Brain pericyte (primary cell): ENCODE results near the gene PVALEF.

Experiments
- DNase-seq: peaks from one replicate; pipeline ENCODE4 v3.0.0-alpha.2; 2012; ENCODE audit warnings: low read depth, low spot score

The PVALEF gene

GRCh38 chr17:81161536-81161935, 3.8 kb upstream of the PVALEF start:
- DNase-seq = no peak

GRCh38 chr17:81161972-81162371, 3.3 kb upstream of the PVALEF start:
- DNase-seq = no peak

DNA sequence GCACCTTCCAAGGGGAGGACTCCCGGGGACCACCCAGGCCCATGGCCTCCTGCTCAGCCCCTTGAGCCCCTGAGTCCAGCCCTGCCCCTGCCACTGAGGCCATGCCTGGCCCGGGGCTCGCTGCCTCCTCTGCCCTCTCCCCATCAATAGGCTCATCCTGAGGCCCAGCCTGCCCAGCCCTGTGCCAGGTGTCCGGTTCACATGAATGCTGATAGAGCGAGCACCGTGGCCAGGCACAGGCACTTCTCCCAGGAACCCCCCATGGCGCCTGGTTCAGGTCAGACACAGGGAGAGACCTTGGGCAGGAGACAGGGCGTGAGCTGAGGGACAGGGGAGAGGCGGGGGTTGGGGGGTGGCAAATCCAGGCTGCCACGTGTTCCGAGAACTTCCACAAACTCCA, 2.8 kb upstream of the PVALEF start:
- DNase-seq = no peak

GRCh38 chr17:81163051-81163695, 2.1 kb upstream of the PVALEF start:
- no peak for DNase-seq

DNA sequence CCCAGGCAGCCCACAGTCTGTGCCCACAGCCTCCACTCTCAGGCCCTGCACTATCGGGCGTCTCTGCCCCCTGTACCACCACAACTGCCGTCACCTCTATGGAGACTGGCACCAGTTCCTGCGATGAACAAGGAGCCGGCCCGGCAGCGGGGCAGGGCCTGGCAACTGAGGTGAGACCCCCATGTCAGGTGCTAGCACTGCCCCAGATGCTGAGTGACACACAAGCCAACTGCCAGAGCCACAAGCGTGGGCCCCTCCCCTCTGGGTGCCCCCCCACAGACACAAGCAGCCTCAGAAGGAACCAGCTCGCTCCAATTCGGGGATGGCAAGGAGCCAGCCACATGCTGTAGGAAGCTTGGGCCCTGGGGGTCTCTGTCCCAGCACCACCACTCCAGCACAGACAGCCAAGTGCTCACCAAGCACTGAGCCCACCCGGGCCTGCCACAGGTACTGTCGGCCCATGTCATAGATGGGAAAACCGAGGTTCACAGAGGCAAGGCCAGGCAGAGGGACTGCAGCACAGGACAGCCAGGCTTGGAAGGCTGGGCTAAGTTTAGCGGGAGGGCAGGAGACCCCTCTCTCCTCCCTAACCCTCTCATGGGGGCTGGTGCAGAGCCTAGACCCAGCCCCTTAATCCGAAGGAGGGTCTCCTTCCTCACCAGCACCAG, 1.5 kb upstream of the PVALEF start:
- DNase-seq = no peak

DNA sequence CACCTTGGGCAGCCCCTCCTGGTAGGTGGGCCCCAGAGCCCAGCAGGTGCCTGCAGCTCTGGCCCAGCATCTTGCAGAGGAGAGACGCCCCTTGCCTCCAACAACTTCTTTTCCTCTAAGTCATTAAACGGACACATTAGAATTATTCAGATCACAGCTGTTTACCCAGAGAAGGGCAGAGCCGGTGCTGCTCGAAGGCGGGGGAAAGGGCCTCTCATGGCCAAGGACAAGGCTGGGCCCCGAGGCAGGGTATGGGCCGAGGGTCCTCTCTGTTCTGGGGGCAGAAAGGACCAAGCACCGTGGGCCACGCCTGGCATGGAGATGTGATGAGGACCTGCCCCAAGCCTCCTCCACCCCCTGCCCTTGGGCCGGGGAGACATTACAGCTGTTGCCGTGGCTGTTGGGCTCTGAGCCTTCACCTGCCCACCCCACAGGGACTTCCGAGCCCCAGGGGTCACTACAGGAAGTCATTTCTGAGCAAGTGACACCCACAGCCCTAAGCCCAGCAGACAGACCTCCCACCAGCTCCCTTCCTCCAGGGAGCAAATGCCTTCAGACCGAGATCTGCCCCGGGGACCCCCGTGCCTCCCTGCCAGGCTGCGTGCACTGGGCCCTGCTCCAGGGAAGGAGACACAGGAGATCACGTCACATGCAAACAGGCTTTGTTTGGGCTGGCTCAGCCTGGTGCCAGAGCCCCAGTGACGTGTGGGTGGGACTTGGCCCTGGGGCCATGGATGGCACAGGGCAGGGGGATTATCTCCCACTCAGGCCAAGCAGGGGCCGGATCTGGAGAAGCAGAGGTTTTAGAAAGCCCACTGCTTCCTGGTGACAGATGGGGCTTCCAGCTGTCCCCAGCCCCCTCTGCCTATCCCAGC, 699 bp upstream of the PVALEF start:
- no peak for DNase-seq

DNA sequence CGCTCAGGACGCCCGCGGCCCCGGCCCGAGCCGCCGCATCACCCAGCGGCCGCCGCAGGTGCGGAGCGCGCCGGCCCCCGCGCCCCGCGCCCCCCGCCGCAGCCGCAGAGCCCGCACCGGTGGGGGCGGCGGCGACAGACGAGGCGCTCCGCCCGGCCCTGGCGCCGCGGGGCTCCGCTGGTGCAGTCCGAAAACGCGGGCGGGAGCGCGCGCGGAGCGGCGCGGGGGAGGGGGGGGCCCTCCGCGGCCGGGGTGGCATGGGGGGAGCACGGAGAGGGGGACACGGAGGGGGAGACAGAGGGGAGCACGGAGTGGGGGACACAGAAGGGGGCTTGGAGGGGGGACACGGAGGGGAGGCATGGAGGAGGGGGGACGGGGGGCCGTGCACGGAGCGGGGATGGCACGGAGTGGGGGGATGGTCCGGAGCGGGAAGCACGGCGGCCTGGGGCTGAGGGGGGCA, 756 bp downstream of the PVALEF start, which contains the start of gene AATK:
AATK (minus strand) TSS at position 189 of the 460 bp plus-strand sequence. CDS start 229 bp downstream, outside the sequence.
- no peak for DNase-seq

GRCh38 chr17:81167194-81167524, 1.9 kb downstream of the PVALEF start:
- no peak for DNase-seq

DNA sequence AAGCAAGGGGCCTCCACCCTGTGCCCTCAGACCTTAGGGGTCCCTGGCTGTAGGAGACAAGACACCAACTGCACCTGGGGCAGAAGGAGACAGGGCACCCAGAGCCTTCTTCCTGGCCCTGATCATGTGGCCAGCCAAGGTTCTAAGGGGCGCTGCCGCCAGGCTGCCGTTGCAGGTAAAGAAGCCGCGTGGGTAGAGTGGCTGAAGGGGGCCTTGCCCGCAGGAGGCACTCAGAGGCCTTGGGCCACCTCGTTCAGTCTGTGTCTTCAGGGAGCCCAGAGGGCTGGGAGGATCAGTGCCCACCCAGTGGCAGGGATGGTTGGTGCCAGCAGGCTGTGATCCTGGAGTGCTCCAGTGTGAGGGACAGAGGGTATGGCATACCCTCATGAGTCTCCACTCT, 2.3 kb downstream of the PVALEF start:
- DNase-seq = no peak

GRCh38 chr17:81169870-81170309, 4.6 kb downstream of the PVALEF start:
- DNase-seq = no peak

DNA sequence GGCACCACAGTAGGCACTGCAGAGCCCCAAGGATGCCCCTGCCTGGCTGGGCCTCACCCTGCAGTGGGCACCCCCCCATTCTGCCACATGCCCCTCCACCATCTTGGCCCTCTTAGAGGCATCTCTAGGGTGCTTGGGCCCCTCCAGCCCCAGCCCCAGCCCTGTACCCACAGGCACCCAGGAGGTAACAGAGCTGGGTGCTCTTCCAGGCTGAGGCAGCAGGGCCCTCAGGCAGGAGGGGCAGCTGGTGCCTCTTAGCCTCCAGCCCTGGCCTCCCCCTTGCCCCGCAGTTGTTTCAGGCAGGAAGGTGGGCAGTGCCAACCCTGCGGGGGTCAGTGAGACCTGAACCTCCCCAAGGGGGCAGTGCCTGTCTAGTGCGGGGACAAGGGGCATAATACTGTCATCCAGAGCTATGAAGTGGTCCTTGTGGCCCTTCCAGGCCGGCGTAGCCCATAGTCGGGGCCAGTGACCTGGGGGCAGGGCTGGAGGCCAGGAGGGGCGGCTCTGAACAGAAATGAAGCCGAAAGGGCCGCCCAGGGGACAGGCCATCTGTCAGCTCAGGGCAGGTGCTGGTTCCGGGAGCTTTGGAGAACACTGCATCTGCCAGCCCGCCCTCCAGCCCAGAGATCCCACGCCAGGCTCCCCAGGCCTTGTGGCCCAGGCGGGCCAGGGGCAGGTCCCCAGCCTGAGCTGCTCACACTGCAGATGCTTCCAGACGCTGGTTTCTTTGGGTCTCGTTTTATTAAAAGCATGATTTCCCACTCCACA, 5.6 kb downstream of the PVALEF start:
- DNase-seq = no peak

DNA sequence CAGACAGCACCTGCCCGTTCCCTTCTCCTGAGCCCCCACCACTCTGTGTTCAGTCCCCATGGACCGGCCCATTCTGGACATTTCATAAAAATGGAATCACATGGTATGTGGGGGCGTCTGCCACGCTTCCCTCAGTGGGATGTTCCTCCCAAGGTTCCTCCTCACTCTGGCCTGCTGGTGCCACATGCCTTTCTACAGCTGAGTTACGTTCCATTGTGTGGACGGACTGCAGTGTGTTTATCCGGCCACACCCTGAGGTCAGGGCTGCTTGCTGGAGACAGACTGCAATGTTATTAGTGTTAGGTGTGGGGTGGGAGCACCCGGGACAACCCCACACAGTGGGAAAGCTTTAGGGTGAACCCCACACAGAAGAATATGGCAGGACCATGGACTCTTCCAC, 6.6 kb downstream of the PVALEF start:
- no peak for DNase-seq

GRCh38 chr17:81173052-81173761, 7.9 kb downstream of the PVALEF start:
- DNase-seq = no peak

DNA sequence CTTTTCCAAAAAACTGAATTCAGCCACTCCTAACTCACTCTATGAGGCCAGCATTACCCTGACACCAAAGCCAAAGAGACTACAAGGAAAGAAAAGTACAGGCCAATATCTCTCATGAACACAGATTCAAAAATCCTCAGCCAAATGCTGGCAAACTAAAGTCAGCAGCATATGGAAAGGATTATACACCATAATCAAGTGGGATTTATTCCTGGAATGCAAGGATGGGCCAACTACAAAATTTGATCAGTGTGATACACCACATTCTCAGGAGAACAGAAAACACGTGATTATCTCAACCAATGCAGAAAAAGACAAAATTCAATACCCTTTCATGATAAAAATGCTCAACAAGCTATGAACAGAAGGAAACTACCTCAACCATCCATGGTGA, 8.5 kb downstream of the PVALEF start:
- no peak for DNase-seq

DNA sequence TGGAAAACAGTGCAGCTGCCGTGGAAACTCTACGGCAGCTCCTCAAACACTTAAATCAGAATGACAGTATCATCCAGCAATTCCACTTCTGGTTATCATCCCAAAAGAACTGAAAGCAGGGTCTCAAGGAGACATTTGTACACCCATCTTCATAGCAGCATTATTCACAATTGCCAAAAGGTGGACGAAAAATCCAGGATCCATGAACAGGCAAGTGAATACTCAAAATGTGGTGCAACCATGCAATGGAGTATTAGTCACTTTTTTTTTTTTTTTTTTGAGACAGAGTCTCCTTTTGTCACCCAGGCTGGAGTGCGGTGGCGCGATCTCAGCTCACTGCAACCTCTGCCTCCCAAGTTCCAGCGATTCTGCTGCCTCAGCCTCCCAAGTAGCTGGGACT, 11.4 kb downstream of the PVALEF start:
- no peak for DNase-seq

GRCh38 chr17:81178136-81179091, 13.1 kb downstream of the PVALEF start:
- no peak for DNase-seq

DNA sequence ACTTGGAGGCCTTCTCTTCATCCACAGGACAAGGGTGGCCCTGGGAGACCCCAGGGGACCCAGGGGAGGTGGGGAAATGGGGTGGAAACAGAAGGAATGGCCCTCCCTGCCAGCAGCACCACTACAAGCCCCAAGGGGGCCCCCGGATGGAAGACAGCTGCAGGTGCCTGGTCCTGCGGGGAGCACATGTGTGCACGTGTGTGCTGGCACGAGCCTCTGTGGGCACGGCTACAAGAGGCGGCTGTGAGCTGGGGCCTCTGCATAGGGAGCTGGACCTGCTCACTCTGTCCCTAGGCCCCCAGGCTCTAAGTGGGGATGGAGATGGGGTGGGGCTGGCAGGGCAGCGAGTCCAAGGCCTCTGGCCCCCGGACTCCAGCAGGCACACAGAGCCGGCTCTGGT, 13.9 kb downstream of the PVALEF start:
- DNase-seq = no peak

- no peak for DNase-seq
Measured at GRCh38 chr17:81179861-81180260, 14.6 kb downstream of the PVALEF start.

- DNase-seq = no peak
Measured at GRCh38 chr17:81180836-81181810, 15.8 kb downstream of the PVALEF start.
